Measurements from ENCODE around the gene CACNA2D4.
"Not testable (repeated sequence)": the region's sequence is repeated elsewhere in the genome, so short reads cannot be mapped to it uniquely, and the experiment has no call there.

Gene CACNA2D4

GRCh38 chr12:1918081-1918883 lies at the start of gene CACNA2D4:
Gene CACNA2D4, minus strand, starts transcription at chr12:1918652. Its CDS starts 179 bp downstream, at chr12:1918473.
- DNase-seq, result no peak

- no peak for DNase-seq
These were observed 48.2 kb upstream of the CACNA2D4 start for GRCh38 chr12:1966561-1967226.

- DNase-seq, result no peak
These were observed 47.5 kb upstream of the CACNA2D4 start for GRCh38 chr12:1965916-1966315.

GRCh38 chr12:1962051-1963020 lies 43.9 kb upstream of the CACNA2D4 start:
- DNase-seq, result no peak

GRCh38 chr12:1956716-1957115 lies 38.3 kb upstream of the CACNA2D4 start:
- no peak for DNase-seq

GRCh38 chr12:1949771-1950470 lies 31.5 kb upstream of the CACNA2D4 start:
- DNase-seq, result no peak

GRCh38 chr12:1948883-1949282 lies 30.4 kb upstream of the CACNA2D4 start:
- no peak for DNase-seq

- DNase-seq, result no peak
These were observed 28.6 kb upstream of the CACNA2D4 start for GRCh38 chr12:1947081-1947480.

GRCh38 chr12:1946296-1946695 lies 27.8 kb upstream of the CACNA2D4 start:
- no peak for DNase-seq

GRCh38 chr12:1945502-1945901 lies 27.1 kb upstream of the CACNA2D4 start:
- not testable (repeated sequence) for DNase-seq

- DNase-seq, result peak; percentile 78
These were observed 21.6 kb upstream of the CACNA2D4 start for GRCh38 chr12:1939801-1940607.

- DNase-seq, result no peak
These were observed 20.9 kb upstream of the CACNA2D4 start for GRCh38 chr12:1939331-1939730.

- DNase-seq, result no peak
These were observed 19.2 kb upstream of the CACNA2D4 start for GRCh38 chr12:1937481-1938224.

- DNase-seq, result no peak
These were observed 18.2 kb upstream of the CACNA2D4 start for GRCh38 chr12:1936406-1937320.

- DNase-seq, result no peak
These were observed 17.4 kb upstream of the CACNA2D4 start for GRCh38 chr12:1935700-1936378.

- DNase-seq, result no peak
These were observed 16.8 kb upstream of the CACNA2D4 start for GRCh38 chr12:1935242-1935641.

- DNase-seq, result no peak
These were observed 16.4 kb upstream of the CACNA2D4 start for GRCh38 chr12:1934831-1935230.

GRCh38 chr12:1934068-1934467 lies 15.6 kb upstream of the CACNA2D4 start:
- no peak for DNase-seq

Measured in activated effector memory CD4-positive, alpha-beta T cell treated with Interleukin-2 at 50 U/mL for 16 hours (primary cell).